GM19035 (cell line): ENCODE data around the gene SPINT1.

ENCODE experiments used
- ATAC-seq: cut with Tn5 transposase; IDR thresholded peaks from one replicate; pipeline ENCODE4 v1.9.1; 2021; ENCODE audit not compliant: unreplicated experiment

The SPINT1 gene

DNA sequence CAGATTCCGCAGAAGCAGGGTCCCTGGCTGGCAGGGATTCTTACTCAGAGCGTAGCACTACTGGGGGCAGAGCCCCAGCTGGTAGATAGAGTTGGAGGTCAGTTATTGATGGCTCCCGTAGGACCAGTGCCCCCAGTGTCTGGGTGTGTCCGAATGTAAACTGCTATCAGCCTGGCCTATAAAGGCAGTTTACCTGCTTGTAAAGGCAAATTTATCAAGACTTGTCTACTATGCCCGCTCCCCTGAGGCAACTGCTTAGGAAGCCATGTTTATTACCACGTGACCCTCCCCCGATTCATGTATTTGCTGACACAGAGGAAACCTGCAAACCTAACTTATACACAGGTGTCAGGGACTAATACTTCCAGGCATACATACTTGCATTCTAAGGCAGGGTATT lies 14.7 kb upstream of the SPINT1 start:
- ATAC-seq: no peak

GRCh38 chr15:40830884-40831283 lies 13.0 kb upstream of the SPINT1 start:
- ATAC-seq: no peak

DNA sequence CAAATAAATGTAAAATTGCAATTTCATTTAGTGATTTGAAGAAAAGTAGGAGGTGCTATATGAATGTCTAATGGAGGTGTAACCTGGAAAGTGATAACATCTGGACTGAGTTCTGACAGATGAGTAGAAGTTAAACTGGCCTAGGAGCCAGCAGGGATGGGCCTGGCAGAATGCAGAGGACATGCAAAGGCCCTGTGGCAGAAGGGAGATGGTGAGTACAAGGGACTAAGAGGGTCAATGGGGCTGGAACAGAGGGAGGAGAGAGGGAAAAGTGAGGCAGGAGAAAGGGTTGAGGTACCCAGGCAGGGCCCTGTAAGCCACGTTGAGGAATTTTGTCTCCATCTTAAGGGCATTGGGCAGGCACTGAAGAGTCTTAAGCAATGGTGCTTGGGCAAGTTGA lies 12.0 kb upstream of the SPINT1 start:
- no peak for ATAC-seq

- ATAC-seq: no peak
Measured at GRCh38 chr15:40832903-40833302, 10.9 kb upstream of the SPINT1 start.

DNA sequence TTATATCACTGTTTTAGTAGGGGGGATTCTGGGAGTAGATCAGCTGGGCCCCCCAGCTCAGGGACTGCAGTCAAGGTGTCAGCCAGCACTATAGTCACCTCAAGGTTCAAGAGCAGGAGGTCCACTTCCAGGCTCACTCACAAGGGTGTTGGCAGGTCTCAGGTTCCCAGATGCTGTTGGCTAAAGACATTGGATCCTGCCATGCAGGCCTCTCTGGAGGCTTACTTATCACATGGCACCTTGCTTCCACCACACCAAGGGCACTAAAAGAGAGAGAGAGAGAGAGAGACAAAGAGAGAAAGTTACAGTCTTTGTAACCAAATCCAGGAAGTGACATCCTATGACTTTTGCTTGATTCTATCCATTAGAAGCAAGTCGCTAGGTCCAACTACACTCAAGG lies 7.8 kb upstream of the SPINT1 start:
- ATAC-seq: no peak

DNA sequence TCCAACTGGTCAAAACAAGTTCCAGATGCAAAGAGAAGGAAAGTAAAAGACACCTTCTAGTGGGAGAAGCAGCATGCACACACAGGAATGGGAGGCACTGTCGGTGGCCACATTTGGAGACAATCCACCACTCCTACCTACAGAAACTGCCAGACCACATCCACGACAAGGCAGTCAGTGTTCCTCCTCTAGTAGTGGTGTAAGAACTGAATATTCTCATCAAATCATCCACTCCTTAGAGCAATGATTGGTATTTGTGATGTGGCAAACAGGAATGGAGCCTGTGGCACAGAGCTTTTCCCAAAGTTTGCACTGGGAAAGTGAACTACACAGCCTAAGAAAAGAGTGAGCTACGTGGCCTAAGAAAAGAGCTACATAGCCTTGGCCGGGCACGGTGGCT lies 5.1 kb upstream of the SPINT1 start:
- no peak for ATAC-seq

GRCh38 chr15:40841741-40842140 lies 2.1 kb upstream of the SPINT1 start:
- no peak for ATAC-seq

DNA sequence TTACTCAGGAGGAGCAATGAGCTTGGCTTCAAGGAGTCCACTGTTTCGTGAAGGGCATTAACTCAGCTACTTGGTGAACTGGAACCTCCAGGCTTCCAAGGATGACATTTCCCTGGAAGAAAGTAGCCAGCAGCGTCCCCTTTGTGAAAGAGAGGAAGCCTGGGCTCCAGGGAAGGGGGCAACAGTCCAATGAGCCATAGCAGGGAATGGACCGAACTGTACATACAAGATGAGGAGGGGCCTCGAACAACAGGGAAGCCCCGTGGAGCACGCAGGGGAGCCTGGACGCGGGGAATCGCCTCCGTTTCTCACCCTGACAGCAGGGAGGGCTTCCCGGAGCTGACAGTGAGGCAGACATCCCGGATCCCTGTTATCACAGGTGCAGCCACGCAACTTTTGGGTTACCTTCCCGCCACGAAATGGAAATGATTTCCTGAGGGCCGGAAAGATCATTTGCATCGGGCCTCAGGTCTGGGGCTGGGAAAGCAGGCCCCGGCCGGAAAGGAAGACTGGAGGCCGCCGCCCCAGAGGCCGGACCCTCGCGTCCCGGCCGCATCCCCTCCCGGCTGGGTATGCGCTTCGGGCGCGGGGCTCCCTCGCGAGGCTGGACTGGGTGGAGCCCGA lies 475 bp upstream of the SPINT1 start:
- no peak for ATAC-seq

GRCh38 chr15:40844696-40845030 lies 815 bp downstream of the SPINT1 start:
- no peak for ATAC-seq

GRCh38 chr15:40845036-40845435 lies 1.2 kb downstream of the SPINT1 start:
- ATAC-seq: no peak

DNA sequence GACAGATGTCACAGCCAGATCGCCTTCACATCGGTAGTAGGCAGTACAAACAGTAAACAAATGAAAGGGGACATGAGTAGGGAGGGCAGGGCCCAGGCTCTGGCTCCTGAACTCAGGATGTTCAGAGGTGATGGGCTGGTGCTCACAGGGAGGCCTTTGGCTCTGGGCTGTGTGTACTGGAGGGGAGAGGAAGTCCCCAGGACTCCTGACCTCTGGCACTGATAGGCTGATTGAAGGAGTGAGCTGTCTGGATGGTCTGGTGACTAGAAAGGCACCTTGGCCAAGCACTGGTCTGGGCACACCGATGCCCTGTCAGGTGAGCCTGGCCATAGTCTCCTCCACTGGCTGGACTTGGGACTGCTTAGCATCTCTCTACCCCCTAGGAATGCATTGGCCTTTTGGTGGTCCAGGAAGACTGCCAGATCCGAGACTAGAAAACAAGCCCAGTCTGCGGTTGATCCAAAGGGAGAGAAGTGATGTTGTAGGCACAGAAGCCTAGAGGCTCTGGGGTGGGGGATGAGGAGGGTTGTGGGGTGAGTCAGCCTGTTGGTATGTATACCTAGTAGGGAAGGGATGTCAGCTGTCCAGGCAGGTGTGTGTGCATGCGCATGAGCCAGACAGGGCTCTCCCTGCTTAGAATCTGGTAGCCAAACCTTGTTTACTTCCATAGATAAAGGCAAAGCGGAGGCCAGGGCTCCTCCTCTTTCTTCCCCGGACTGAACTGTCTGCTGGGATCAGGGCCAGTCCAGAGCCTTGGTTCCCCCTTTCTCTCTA lies 1.9 kb downstream of the SPINT1 start:
- ATAC-seq: no peak

GRCh38 chr15:40846841-40847222 lies 3.0 kb downstream of the SPINT1 start:
- ATAC-seq: no peak

- no peak for ATAC-seq
Measured at GRCh38 chr15:40847223-40847961, 3.5 kb downstream of the SPINT1 start.

DNA sequence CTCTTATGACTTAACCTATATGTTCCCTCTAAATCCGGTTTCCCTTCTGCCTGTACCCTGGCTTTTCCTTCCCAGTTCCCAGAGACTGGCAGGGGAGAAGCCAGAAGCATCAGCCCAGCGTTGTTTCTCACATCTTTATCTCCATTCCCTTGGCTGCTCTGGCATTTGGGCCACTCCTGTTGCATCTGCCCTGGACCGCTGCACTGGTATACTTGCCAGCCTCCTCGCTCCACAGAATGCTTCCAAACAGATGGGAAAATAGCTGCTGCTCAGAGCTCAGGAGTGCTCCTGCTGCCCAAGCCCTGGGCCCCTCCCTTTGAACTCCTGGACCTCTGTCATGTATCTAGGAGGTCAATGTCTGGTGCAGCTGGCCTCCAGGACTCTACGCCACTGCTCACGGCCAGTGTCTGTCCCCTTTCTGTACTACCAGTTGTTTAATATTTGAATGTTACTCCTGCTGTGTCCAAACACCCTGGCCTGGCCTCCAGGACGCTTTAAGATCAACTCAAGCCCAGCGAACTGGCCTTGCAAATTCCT lies 6.8 kb downstream of the SPINT1 start:
- no peak for ATAC-seq

GRCh38 chr15:40852529-40852928 lies 8.7 kb downstream of the SPINT1 start:
- no peak for ATAC-seq

GRCh38 chr15:40853241-40853890 lies 9.5 kb downstream of the SPINT1 start:
- ATAC-seq: no peak

DNA sequence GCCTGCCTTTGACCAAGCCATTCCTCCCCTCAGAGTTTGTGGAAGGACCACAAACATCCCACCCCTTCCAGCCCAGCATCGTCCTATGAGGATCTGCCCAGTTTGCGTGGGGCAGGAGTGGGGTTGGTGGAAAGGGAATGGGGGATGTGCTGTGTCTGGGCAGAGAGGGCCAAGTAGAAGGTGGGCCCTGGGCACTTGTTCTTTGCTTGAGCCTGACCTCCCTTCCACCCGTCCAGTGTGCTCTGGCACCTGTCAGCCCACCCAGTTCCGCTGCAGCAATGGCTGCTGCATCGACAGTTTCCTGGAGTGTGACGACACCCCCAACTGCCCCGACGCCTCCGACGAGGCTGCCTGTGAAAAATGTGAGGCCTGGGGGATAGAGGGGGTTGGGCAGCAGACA lies 10.3 kb downstream of the SPINT1 start:
- ATAC-seq: no peak

GRCh38 chr15:40855706-40856234 lies 11.9 kb downstream of the SPINT1 start:
- ATAC-seq: no peak

DNA sequence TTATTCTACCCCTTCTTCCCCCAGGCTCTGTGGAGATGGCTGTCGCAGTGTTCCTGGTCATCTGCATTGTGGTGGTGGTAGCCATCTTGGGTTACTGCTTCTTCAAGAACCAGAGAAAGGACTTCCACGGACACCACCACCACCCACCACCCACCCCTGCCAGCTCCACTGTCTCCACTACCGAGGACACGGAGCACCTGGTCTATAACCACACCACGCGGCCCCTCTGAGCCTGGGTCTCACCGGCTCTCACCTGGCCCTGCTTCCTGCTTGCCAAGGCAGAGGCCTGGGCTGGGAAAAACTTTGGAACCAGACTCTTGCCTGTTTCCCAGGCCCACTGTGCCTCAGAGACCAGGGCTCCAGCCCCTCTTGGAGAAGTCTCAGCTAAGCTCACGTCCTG lies 12.9 kb downstream of the SPINT1 start:
- no peak for ATAC-seq

DNA sequence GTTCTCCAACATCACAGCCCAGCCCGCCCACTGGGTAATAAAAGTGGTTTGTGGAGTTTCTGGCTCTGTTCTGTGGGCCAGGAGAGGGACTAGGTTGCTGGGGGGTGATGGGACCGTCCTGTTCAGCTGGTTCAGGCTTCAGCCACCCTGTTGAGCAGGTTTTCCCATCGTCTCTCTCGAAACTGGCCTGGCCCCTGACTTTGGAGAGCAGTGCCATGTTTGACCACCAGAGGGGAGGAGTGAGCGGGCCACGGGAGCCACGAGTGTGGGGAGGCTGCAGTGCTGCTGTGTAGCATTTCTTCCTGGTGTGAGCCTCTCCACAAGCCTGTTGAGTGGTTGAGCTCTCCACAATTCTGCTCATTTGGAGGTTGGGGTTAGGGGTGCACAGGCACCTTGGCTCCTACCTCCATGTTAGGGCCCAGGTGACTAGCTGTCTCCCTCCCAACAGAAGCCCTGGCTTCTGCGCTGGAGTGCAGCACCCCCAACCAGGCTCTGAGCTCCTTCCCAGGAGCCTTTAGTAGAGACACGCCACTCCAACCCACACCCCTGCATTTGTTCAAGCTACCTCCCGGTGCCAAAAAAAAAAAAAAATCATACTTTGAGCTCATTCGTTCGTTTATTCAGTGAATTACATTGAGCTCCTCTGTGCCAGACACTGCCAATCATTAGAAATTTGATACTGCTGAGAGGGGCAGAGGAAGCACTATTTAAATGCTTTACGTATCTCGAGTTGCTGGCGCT lies 13.9 kb downstream of the SPINT1 start:
- ATAC-seq: peak; percentile 81

GRCh38 chr15:40858706-40859105 lies 14.9 kb downstream of the SPINT1 start:
- ATAC-seq: no peak
